Smooth muscle cell of the brain vasculature (primary cell): ENCODE data around the gene MDGA2.
"Not testable (repeated sequence)": the region's sequence is repeated elsewhere in the genome, so short reads cannot be mapped to it uniquely, and the experiment has no call there.

Experiments used
- DNase-seq: peaks from one replicate; pipeline ENCODE4 v3.0.0-alpha.2; 2012; ENCODE audit warnings: low read depth, low spot score

MDGA2 gene

DNA sequence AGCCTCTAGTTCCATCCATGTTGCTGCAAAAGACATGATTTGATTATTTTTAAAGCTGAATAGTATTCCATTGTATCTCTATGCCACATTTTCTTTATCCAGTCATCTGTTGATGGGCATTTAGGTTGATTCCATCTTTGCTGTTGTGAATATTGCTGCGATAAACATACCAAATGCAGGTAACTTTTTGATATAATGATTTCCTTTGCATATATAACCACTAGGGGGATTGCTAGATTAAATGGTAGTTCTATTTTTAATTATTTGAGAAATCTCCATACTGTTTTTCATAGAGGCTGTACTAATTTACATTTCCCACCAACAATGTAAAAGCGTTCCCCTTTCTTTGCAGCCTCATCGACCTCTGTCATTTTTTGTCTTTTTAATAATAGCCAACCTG is 342.5 kb downstream of the MDGA2 start:
- no peak for DNase-seq

DNA sequence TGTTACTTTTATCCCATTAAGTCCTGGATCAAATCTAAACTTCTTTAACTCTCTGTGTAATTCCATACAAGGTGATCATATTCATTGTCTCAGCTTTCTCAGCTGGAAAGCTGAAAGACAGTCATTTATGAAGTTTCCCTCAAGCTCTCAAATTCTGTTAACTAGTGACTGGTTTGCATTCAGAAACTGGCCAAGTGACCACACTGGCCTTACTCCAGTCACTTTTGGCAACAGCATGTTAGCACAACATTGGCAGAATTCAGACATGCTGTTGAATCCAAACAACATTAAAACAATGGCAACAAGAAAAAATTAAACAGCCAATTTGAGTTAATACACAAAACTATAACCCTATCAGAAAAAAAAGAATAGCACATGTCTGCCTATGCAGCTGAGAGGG is 343.3 kb downstream of the MDGA2 start:
- DNase-seq, result no peak

DNA sequence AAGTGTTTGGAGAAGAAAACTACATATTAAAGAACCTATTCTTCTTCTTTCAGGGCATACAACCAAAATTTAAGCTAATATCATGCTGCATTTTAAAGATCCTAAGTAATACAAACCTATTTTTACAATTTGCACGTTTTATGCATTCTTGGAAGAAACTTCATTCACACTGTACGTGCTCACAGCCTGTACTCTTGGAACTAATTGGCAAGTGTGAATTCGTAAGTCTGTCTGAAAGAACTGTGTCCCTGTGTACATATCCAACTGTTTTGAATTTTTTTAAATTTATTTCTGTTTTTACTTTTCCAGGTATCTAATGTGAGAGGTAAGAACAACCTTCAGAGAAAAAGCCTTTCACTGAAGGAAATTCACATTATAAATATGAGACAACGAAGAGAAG is 347.0 kb downstream of the MDGA2 start:
- no peak for DNase-seq

DNA sequence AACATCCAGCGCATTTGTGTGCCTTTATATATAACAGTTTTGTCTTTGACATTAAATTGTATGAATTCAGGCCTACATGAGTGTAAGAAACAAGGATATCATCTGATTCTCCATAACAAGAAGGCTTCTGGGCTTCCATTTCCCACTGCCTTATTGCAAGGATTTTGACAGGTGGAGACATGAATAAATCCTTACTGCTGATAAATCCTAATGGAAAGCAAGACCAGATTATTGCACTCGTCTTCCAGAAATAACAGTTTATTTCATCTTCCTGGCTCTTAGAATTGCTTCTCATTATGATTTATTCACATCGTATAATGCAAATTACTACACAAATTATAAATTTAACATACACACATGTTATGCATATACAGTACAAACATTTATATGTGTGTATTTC is 348.1 kb downstream of the MDGA2 start:
- no peak for DNase-seq

DNA sequence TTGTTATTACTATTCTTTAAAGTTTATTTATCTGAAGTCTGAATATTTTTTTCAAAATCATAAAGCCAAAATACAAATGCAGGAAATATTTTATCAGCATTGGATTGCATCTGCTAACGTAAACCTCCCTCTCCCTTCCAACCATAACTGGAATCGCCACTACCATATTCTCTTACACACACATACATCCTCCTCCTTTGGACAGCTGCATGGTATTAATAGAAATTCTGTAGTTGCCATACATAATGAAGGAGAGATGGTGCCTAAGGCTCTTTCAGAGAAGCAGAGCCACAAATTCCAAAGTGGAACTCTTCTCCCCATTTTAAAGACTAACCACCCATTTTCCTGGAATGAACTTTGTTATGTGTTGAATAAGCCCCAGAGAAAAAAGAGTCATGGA is 352.7 kb downstream of the MDGA2 start:
- no peak for DNase-seq

DNA sequence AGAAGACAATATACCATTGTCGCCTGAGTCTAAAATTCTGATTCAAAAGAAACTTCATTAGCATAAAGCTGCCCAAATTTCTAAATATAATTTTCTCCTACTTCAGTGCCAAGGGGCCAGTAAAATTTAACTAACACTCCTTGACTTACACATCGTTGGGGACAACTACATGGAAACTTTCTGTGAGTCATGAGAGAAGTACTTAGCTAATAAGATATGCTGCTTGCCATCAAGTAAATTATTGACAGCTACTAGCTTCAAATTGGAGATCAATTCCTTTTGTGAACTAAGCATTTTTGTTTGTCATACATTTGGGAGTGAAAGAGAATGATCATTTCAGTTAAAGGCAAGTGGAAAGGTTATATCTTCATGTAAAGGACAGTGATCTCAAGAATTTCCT is 373.3 kb downstream of the MDGA2 start:
- no peak for DNase-seq

DNA sequence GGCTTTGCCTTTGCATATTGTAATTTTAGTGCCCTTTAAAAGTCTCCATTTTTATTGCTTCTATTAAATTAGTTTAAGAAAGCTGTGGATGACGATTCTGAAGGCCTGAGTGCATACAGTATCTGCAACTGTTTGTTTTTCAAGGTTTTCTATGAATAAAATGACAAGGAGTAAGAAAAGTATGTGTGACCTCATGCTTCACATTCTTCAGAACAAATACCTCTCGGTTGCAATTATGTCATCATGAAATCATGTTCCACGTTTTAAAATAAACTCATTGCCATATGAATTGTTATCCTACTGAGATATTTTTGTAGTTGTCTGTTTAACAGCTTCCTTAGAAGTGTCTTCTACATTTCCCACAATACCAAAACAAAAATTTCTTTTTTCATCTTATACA is 374.6 kb downstream of the MDGA2 start:
- DNase-seq, result no peak

DNA sequence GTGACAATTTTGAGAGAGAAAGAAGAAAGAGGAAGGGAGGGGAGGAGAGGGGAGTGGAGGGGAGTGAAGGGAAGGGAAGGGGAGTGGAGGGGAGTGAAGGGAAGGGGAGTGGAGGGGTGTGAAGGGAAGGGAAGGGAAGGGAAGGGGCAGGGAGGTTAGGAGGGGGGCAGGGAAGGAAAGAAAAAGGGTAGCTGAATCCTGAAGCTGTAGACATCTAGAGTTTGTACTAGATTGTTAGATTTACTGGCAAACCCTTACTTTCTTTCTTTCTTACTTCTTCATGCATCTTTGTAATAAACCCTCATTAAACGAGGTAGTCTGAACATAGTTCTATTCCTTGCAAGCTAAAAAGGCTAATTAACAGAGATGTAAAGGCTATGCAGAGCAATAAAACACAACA is 378.0 kb downstream of the MDGA2 start:
- DNase-seq, result no peak

DNA sequence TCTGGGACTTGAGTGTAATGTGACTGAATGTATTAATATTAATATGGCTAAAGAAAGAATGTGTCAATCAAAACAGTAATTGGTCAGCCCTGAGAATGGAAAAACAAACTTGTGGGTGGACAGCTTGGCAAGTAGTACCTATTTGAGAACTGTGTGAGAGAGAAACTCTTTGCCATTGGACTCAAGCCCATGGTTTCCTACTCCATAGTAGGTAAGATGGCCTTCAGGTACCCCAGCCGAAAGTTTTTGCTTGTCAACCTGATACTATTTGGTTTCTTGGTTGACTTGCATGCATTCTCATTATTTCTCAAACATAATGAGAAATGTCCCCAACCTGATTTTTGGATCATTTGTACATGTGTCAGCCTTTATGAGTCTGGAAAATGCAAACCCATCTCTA is 391.1 kb downstream of the MDGA2 start:
- DNase-seq, result no peak

DNA sequence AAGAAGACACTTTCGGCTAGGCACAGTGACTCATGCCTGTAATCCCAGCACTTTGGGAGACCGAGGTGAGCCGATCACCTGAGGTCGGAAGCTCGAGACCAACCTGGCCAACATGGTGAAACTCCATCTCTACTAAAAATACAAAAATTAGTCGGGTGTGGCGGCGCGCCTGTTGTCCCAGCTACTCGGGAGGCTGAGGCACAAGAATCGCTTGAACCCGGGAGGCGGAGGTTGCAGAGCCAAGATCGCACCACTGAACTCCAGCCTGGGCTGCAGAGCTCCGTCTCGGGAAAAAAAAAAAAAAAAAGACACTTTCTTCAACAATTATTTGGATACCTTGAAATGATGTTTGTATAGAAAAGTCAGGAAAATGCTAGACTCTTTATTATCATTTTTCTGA is 393.6 kb downstream of the MDGA2 start:
- not testable (repeated sequence) for DNase-seq

DNA sequence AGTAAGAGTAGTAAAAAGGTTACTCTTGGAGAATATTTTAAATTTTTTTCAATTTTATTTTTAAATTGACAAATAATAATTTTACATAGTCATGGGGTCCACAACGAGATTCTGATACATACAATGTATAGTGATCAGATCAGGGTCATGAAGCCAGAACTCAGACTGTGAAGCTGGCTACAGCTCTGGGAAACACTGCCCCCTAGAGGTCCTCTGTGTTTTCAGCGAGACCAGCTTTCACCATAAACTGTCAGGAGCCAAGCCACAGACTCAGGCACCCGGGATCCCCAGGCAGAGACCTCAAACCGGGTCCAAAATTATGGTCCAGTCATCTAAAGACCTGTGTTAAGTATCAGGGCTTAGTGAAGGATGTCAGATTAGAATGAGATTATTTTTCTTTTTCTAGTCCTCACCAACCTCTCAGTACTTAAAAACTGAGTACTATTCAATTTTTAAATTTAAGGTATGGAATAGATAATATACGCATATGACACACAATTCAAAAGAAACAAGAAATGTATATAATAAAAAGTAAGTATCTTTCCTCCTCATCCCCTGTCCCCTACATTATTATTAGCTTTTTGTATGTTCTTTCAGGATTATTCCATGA is 397.1 kb downstream of the MDGA2 start:
- DNase-seq, result peak; percentile 13

DNA sequence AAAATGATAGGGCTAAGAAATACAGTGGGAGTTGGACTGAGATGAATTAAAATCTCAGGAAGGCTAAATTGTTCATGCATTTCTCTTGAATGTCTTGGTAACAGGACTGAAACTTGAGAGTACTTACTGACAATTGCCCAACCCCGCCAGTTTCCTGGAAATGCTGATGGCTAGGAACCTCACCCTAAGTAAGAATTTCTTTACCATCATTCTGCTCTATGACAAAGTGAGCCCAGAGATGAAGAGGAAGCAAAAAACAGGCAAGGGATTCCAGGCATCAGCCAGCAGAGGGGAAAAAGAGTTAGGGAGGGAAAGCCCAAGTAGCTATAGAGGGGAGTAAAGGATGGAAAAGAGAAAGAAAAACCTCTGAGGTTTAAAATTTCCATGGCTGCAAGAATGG is 397.7 kb downstream of the MDGA2 start:
- DNase-seq, result no peak

DNA sequence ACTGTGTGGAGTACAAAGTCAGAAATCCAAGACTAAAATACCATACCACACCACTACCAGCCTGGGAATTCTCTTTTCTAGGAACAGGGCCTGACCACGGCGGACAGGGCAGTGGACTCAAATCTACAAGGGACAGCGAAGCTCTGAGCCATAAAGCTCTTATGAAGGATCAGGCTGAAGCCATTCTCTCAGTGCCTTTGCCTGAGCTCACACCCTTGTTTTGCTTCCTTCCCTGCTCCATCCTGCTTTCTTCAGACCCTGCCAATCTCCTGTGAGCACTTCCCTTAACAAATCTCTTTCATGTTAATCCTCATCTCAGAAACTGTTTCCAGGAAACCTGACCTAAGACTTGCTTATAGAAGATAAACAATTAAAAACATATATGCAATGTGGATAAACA is 398.5 kb downstream of the MDGA2 start:
- no peak for DNase-seq

DNA sequence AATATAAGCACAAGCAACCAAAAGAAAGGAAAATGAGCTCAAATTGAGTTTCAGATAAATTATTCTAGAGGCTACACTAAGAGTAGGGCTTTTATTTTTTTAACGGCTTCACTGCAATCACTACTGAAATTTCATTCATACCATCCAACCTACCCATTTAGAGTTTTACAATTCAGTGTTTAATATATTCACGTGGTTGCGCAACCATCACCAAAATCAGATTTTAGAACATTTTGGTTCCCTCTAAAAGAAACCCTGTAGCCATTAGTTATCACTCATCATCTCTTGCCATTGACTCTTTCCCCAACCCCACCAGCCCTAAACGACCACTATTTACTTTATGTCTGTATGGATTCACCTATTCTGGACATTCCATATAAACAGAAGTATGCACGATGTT is 401.5 kb downstream of the MDGA2 start:
- no peak for DNase-seq

DNA sequence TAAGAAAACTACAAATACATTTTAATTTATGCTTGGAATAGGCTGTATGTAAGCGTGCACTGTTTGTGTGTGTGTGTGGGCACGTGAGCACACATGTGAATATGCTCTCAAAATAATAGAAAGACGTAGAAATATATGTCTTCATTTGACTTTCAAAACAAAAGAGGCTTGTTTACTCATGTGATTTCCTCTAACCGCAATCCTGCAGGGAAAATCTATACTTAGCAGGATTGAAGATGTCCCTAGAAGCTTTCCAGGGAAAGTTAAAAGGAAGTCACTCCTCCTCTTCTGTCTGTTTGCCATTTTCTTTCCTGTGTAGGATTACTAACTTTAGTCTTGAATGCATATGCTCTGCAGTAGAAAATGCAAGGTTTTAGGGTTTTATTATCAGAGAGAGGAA is 404.7 kb downstream of the MDGA2 start:
- DNase-seq, result no peak

DNA sequence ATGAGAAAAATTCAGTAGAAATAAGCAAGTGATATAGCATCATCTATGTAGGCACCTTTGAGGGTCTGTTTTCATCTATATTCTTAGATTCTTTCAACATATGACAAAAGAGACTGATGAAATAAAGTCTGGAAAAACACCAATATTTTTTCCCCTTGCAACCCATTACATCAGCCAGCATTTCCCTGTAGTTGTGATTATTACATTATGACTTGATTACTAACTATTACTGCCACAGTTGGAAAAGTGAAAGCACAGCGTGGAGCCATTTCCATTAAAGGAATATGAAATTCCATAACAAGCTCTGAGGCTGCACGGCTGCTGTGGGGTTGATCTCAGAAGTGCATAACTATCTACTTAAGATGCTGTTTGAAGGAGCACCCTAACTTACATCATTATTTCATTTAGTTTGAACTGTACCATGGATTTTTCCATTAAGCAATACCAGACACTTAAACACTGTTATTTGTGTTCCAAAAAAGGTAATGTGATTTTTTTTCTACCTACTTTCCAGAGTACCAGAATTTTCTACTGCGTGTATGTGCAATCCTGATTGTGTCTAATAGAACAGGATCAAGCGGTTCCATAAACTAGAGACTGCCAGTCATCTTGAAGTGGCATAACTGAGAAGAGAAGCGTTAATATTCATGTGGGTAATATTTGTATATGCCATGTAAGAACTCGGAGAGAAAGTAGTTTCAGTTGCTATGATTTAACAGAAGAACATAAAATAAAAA is 405.5 kb downstream of the MDGA2 start:
- no peak for DNase-seq

DNA sequence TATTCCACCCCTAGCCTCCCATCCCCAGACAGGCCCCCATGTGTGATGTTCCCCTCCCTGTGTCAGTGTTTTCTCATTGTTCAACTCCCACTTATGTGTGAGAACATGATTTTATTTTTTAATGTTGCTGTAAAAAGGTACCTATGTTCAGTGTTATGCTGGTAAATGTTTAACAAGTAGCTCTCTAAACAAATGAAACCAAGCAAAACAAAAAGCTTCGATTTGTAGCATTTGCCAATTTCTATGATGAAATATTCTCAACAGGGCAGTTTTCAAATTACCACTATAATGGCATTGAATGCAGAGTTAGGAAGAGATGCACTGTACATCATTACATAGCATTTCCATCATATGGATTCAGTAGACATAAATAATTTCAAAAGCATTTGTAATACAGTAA is 410.6 kb downstream of the MDGA2 start:
- DNase-seq, result no peak

DNA sequence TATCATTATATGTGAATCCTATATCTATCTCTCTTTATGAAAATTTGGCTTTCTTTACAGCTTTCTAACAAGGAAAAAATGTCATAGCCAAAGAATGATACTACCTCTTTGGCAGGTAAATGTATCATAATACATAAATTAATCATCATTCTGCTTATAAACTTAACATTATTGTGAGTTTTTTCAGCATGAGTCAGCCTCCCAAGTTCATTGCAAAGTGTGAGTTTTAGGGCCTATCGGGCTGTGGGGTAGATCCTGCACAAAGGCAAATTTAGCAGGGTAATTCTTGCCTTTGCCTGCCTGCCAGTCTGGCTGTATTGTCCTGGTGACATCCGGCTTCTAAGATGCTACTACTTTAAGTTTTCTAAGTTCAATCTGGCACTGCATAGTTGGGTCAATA is 412.6 kb downstream of the MDGA2 start:
- no peak for DNase-seq

DNA sequence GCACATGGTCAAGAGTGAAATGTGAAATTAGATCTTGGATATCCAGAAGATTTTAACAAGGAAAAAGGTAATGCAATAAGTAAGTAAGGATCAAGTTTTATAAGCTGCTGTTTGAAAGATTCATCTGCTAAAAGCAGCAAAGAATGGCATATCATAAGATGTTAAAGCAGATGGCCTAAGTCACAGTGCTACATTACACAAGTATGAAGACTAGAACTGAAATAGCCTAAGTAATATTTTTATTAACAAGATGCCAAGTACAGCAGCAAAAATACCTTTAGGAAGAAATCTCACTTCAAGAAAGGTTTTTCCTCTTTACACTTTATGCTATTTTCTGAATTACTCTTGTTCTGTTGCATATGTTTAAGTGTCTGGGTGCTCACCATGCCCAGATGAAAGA is 414.1 kb downstream of the MDGA2 start:
- no peak for DNase-seq

DNA sequence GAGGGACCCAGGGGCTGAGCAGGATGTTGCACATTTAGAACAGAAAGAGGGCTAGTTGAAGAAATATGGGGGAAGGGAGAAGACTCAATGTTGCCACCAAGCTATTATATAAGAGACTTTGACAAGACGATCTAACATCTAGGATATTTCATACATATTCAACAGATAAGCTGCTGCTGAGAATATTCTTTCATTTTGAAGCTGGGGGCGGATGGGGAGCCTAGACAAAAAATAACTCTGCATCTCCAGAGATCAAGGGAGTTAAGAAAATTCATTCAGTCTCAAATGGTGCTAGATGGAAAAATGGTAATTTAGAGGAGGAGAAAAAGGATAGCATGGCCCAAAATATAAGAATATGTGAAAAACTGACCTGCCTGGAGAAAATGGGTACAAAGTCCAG is 415.6 kb downstream of the MDGA2 start:
- DNase-seq, result no peak

DNA sequence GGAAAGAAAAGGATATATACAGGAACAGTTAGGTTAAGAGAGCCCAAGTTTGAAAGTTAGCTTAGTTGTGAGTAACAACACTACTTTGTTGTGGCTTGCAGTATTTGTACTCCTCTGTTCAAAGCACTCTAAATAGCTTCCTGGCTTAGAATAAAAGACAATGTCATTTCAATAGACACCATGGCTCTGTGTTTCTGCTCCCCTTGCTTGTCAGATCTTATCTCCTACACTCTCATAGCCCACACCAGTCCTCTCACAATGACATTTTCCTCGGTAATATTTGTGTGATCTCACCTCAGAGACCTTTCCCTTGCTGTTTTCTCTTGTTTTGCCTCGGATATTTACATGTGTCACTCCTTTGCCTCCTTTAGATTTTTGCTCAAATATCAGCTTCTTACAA is 418.4 kb downstream of the MDGA2 start:
- no peak for DNase-seq

DNA sequence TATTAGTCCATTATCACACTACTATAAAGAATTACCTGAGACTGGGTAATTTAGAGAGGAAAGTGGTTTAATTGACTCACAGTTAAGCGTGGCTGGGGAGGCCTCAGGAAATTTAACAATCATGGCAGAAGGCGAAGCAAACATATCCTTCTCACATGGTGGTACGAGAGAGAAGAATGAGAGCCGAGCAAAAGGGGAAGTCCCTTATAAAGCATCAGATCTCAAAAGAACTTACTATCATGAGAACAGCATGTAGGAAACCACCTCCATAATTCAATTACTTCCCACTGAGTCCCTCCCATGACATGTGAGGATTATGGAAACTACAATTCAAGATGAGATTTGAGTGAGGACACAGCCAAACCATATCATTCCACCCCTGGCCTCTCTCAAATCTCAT is 422.6 kb downstream of the MDGA2 start:
- no peak for DNase-seq

DNA sequence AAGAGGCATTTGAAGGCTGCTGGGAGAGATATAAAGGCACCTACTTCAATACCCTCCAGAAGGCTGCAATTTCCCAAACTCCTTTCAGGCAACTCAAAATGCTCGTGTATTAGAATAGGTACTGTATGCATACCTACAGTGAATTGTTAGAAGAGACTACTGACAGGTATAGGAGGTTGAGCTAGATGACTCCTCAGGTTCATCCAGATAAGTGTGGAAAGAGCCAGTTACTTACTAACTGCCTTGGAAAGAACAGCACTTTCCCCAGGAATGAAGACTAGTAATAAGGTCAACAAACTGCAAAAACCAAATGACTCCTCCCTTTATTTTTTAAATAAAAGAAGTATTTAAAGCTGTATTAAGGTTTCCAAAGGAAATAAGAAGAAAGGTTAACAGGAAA is 429.0 kb downstream of the MDGA2 start:
- DNase-seq, result no peak

DNA sequence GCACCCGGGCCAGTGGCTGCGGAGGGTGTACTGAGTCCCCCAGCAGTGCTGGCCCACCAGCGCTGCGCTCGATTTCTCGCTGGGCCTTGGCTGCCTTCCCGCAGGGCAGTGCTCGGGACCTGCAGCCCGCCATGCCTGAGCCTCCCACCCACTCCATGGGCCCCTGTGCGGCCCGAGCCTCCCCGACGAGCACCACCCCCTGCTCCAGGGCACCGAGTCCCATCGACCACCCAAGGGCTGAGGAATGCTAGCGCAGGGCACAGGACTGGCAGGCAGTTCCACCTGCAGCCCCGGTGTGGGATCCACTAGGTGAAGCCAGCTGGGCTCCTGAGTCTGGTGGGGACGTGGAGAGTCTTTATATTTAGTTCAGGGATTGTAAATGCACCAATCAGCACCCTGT is 432.8 kb downstream of the MDGA2 start:
- not testable (repeated sequence) for DNase-seq
